HepG2 (cell line): ENCODE data around the gene CMIP. TPM values are rescaled to one million over a fixed set of nuclear protein-coding genes. Genes with fewer than 3 reads are reported as not detected.

Experiments used
- MED8 ChIP-seq: sonication (generic); formaldehyde crosslinking; IDR thresholded peaks from 2 replicates; pipeline ENCODE4 v1.8.1; 2023; ENCODE audit warnings: mild to moderate bottlenecking, missing genetic modification reagents; ENCODE audit not compliant: insufficient replicate concordance
- NFRKB ChIP-seq: fragments of 450-650 bp; IDR thresholded peaks from 2 replicates; pipeline ENCODE4 v1.6.1; 2017
- ZNF343 ChIP-seq: sonication (generic); formaldehyde crosslinking; IDR thresholded peaks from 2 replicates; pipeline ENCODE4 v1.4.0; 2020; ENCODE audit warnings: mild to moderate bottlenecking, missing genetic modification reagents
- ZNF879 ChIP-seq: sonication (generic); formaldehyde crosslinking; IDR thresholded peaks from 2 replicates; pipeline ENCODE4 v1.8.1; 2023; ENCODE audit warnings: missing genetic modification reagents
- polyA plus RNA-seq, 8 experiments: library from polyadenylated mRNA; depleted of rRNA in 3 of 8; stranded (reverse) in 7 of 8; unstranded in 1 of 8; fragments of >200 nt; fragmentation: Illumina TruSeq in 4 of 8; extraction: Trizol in 4 of 8; gene quantifications; 2 replicates each; pipeline versions ENCODE4 v1.2.1 to v1.2.3, GENCODE V29; 2011 to 2016; ENCODE audit warnings: low read depth in 4 of 8, missing spikeins in 1 of 8, mixed read lengths in 1 of 8; ENCODE audit not compliant: insufficient read depth in 1 of 8
- total RNA-seq, 5 experiments: library from RNA; depleted of rRNA; stranded (reverse); fragments of >200 nt; fragmentation: Illumina TruSeq; extraction: Trizol; gene quantifications; 2 replicates each; pipeline ENCODE4 v1.2.3, GENCODE V29; 2016; ENCODE audit warnings: low read depth in 1 of 5
- TF ChIP-seq, protein P1 (sequence below): sonication (generic); formaldehyde crosslinking; IDR thresholded peaks from 2 replicates; pipeline ENCODE4 v1.4.0; 2020; ENCODE audit warnings: mild to moderate bottlenecking, missing genetic modification reagents
- TF ChIP-seq, protein P2 (sequence below): sonication (generic); formaldehyde crosslinking; IDR thresholded peaks from 2 replicates; pipeline ENCODE4 v1.5.0; 2020; ENCODE audit warnings: missing genetic modification reagents
- TF ChIP-seq, protein P3 (sequence below), 2 experiments: sonication (generic) in 1 of 2; formaldehyde crosslinking in 1 of 2; IDR thresholded peaks; 2 replicates each; pipeline versions ENCODE4 v1.4.0 to v1.6.1; 2018 to 2020; ENCODE audit warnings: missing genetic modification reagents in 2 of 2, borderline replicate concordance in 1 of 2, low read depth in 1 of 2, mild to moderate bottlenecking in 1 of 2, missing biosample characterization in 1 of 2
- TF ChIP-seq, protein P4 (sequence below): sonication (generic); IDR thresholded peaks from 2 replicates; pipeline ENCODE4 v1.6.1; 2016; ENCODE audit warnings: low read depth, borderline replicate concordance
- TF ChIP-seq, protein P5 (sequence below): sonication (generic); formaldehyde crosslinking; IDR thresholded peaks from 2 replicates; pipeline ENCODE4 v1.4.0; 2020; ENCODE audit warnings: mild to moderate bottlenecking, missing genetic modification reagents
- TF ChIP-seq, protein P6 (sequence below): IDR thresholded peaks from 2 replicates; pipeline ENCODE4 v1.6.1; 2012; ENCODE audit warnings: low read depth, low read length, improper control_type of control experiment

CMIP gene
- total and polyA plus RNA-seq, 2 of the 13 experiments (the other 11 are each of a cell fraction or from before 2014, with no cell fraction given), result 10.9 to 18.1 TPM

DNA sequence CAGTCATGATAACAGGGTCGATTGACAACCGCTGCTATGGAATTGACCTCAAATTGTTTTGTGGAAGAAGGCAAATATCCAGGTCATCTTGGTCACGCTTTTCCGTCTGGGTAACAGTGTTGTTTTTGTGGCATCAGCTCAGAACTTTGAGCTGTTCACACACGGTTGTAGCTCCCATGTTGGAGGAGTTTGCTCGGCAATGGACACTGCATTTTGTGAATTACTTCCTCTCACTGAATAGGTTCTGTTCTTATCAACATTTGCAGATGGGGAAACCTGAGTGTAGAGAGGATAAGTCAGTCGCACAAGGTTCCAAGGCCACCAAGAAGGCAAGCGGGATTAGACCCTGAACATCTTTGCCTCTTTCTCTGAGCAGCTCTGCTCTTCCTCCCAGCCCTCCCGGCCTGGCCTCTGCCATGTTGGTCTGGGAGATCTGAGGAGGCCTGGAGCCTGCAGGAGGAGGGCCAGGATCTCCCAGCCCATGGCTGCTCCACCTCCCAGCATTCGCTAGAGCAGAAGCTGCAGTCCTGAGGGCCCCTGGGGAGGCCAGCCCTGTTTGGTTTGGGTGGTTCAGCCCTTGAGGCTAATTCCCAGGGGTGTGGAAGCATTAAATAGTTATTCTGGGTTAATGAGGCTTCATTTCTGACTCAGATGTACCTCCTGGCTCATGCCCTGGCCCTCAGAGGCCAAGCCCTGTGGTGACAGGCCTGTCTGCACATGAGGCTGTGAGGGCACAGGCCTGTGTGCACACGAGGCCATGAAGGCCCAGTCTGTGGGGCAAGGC lies 180.3 kb downstream of the CMIP start (continued):
- TF ChIP-seq, protein P1, sequence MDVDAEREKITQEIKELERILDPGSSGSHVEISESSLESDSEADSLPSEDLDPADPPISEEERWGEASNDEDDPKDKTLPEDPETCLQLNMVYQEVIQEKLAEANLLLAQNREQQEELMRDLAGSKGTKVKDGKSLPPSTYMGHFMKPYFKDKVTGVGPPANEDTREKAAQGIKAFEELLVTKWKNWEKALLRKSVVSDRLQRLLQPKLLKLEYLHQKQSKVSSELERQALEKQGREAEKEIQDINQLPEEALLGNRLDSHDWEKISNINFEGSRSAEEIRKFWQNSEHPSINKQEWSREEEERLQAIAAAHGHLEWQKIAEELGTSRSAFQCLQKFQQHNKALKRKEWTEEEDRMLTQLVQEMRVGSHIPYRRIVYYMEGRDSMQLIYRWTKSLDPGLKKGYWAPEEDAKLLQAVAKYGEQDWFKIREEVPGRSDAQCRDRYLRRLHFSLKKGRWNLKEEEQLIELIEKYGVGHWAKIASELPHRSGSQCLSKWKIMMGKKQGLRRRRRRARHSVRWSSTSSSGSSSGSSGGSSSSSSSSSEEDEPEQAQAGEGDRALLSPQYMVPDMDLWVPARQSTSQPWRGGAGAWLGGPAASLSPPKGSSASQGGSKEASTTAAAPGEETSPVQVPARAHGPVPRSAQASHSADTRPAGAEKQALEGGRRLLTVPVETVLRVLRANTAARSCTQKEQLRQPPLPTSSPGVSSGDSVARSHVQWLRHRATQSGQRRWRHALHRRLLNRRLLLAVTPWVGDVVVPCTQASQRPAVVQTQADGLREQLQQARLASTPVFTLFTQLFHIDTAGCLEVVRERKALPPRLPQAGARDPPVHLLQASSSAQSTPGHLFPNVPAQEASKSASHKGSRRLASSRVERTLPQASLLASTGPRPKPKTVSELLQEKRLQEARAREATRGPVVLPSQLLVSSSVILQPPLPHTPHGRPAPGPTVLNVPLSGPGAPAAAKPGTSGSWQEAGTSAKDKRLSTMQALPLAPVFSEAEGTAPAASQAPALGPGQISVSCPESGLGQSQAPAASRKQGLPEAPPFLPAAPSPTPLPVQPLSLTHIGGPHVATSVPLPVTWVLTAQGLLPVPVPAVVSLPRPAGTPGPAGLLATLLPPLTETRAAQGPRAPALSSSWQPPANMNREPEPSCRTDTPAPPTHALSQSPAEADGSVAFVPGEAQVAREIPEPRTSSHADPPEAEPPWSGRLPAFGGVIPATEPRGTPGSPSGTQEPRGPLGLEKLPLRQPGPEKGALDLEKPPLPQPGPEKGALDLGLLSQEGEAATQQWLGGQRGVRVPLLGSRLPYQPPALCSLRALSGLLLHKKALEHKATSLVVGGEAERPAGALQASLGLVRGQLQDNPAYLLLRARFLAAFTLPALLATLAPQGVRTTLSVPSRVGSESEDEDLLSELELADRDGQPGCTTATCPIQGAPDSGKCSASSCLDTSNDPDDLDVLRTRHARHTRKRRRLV (CRISPR knock-in tag), result no peak
- TF ChIP-seq, protein P2, sequence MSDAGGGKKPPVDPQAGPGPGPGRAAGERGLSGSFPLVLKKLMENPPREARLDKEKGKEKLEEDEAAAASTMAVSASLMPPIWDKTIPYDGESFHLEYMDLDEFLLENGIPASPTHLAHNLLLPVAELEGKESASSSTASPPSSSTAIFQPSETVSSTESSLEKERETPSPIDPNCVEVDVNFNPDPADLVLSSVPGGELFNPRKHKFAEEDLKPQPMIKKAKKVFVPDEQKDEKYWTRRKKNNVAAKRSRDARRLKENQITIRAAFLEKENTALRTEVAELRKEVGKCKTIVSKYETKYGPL (CRISPR knock-in tag), result no peak
- TF ChIP-seq ZNF343 (CRISPR knock-in tag) (no peak), MED8 (CRISPR knock-in tag) (no peak), NFRKB (no peak), ZNF879 (CRISPR knock-in tag) (no peak)
- TF ChIP-seq, protein P3, sequence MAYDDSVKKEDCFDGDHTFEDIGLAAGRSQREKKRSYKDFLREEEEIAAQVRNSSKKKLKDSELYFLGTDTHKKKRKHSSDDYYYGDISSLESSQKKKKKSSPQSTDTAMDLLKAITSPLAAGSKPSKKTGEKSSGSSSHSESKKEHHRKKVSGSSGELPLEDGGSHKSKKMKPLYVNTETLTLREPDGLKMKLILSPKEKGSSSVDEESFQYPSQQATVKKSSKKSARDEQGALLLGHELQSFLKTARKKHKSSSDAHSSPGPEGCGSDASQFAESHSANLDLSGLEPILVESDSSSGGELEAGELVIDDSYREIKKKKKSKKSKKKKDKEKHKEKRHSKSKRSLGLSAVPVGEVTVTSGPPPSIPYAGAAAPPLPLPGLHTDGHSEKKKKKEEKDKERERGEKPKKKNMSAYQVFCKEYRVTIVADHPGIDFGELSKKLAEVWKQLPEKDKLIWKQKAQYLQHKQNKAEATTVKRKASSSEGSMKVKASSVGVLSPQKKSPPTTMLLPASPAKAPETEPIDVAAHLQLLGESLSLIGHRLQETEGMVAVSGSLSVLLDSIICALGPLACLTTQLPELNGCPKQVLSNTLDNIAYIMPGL (CRISPR knock-in tag; IDR thresholded peaks at IDR 0.05; ENCODE audit: borderline replicate concordance in 1 of 2, low read depth in 1 of 2), result 0 out of 4 replicates have a peak, but pooled peaks of 1 of the 2 experiments have one; percentile 43
- TF ChIP-seq, protein P4, sequence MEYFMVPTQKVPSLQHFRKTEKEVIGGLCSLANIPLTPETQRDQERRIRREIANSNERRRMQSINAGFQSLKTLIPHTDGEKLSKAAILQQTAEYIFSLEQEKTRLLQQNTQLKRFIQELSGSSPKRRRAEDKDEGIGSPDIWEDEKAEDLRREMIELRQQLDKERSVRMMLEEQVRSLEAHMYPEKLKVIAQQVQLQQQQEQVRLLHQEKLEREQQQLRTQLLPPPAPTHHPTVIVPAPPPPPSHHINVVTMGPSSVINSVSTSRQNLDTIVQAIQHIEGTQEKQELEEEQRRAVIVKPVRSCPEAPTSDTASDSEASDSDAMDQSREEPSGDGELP, result no peak
- TF ChIP-seq, protein P5, sequence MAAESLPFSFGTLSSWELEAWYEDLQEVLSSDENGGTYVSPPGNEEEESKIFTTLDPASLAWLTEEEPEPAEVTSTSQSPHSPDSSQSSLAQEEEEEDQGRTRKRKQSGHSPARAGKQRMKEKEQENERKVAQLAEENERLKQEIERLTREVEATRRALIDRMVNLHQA, result no peak
- TF ChIP-seq, protein P6, sequence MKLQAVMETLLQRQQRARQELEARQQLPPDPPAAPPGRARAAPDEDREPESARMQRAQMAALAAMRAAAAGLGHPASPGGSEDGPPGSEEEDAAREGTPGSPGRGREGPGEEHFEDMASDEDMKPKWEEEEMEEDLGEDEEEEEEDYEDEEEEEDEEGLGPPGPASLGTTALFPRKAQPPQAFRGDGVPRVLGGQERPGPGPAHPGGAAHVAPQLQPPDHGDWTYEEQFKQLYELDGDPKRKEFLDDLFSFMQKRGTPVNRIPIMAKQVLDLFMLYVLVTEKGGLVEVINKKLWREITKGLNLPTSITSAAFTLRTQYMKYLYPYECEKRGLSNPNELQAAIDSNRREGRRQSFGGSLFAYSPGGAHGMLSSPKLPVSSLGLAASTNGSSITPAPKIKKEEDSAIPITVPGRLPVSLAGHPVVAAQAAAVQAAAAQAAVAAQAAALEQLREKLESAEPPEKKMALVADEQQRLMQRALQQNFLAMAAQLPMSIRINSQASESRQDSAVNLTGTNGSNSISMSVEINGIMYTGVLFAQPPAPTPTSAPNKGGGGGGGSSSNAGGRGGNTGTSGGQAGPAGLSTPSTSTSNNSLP, result no peak; the same call in 1 of the 2 replicates
